MCF 10A (cell line): ENCODE measurements around the gene SPAG8. TPM values are rescaled to one million over a fixed set of nuclear protein-coding genes. Genes with fewer than 3 reads are reported as not detected.

Source experiments
- BruUV-seq: library from RNA; stranded (reverse); fragments of 400-500 nt; replicated peaks from 2 replicates; lab custom pipeline; 2021; lab: Mats Ljungman, UMichigan
- CTCF ChIA-PET: fragments of 300-600 bp; sonication (Branson Sonifier 250); formaldehyde crosslinking; extraction: SDS; loops from one replicate; lab custom pipeline; 2021; ENCODE audit warnings: antibody characterized with exemption, inconsistent platforms; lab: Yijun Ruan, JAX
- POLR2A ChIA-PET: fragments of 300-600, 350-650 bp; sonication (Branson Sonifier 250); formaldehyde crosslinking; extraction: SDS; loops from one replicate; lab custom pipeline; 2020; ENCODE audit warnings: antibody characterized with exemption, inconsistent platforms; lab: Yijun Ruan, JAX
- DNase-seq: peaks from one replicate; pipeline ENCODE4 v3.0.0-alpha.2; 2018; ENCODE audit not compliant: unreplicated experiment
- H3K27ac Mint-ChIP-seq: one replicate; pipeline ENCODE4 v1.8.0; 2022; ENCODE audit warnings: mild to moderate bottlenecking, low read depth, mixed read lengths; ENCODE audit not compliant: unreplicated experiment
- H3K27me3 Mint-ChIP-seq: one replicate; pipeline ENCODE4 v1.8.0; 2022; ENCODE audit warnings: mixed read lengths; ENCODE audit not compliant: insufficient read depth, unreplicated experiment
- H3K36me3 Mint-ChIP-seq: one replicate; pipeline ENCODE4 v1.8.0; 2022; ENCODE audit warnings: mild to moderate bottlenecking, moderate library complexity, mixed read lengths; ENCODE audit not compliant: insufficient read depth, unreplicated experiment
- H3K4me1 Mint-ChIP-seq: one replicate; pipeline ENCODE4 v1.8.0; 2022; ENCODE audit warnings: mixed read lengths; ENCODE audit not compliant: insufficient read depth, unreplicated experiment
- H3K4me3 Mint-ChIP-seq: one replicate; pipeline ENCODE4 v1.8.0; 2022; ENCODE audit warnings: mild to moderate bottlenecking, moderate library complexity, mixed read lengths; ENCODE audit not compliant: unreplicated experiment
- H3K9me3 Mint-ChIP-seq: one replicate; pipeline ENCODE4 v1.8.0; 2022; ENCODE audit warnings: mixed read lengths; ENCODE audit not compliant: unreplicated experiment
- CTCF ChIP-seq: fragments of 200-600 bp; IDR thresholded peaks from one replicate; pipeline ENCODE4 v1.8.0; 2022; ENCODE audit warnings: antibody characterized with exemption, mild to moderate bottlenecking; ENCODE audit not compliant: unreplicated experiment
- intact Hi-C: fragments of 100-400 bp; cut with micrococcal nuclease; formaldehyde crosslinking; loops from 2 replicates; pipeline ENCODE4 v1.14.1; 2022
- total RNA-seq: library from RNA; stranded (reverse); gene quantifications from 2 replicates; pipeline ENCODE4 v1.2.3, GENCODE V29; 2022

SPAG8 gene
- total RNA-seq, 1 experiment from 2014 or later, result 1.1 TPM

- H3K27me3 Mint-ChIP-seq, result no peaks in the 10 kb centered on the region
- no TSS peak for BruUV-seq
- intact Hi-C loops, result loop anchor here (10.0 kb wide), 1 partner anchor 231 kb away; no protein-coding TSS in a partner anchor
- ChIA-PET CTCF (interaction anchor here (0.9 to 2.7 kb wide), 6 partner anchors 20 to 117 kb away, joined by 3 to 24 read pairs (median 7); partner anchors contain the start of gene FAM221B), POLR2A (interaction anchor here (1.1 kb wide), 1 partner anchor 114 kb away, joined by 4 read pairs; no protein-coding TSS in a partner anchor)
- H3K27ac Mint-ChIP-seq, result peak overlapping the region; percentile 52
- peaks cover 17% of the 10 kb centered on the region for H3K4me1 Mint-ChIP-seq
- no peak for DNase-seq
- TF ChIP-seq CTCF, result no peak
- peaks cover 5% of the 10 kb centered on the region for H3K36me3 Mint-ChIP-seq
- H3K9me3 Mint-ChIP-seq, result no peaks in the 10 kb centered on the region
- H3K4me3 Mint-ChIP-seq, result no peak overlapping the region
These were observed 18.6 kb downstream of the SPAG8 start for GRCh38 chr9:35793461-35793860.

DNA sequence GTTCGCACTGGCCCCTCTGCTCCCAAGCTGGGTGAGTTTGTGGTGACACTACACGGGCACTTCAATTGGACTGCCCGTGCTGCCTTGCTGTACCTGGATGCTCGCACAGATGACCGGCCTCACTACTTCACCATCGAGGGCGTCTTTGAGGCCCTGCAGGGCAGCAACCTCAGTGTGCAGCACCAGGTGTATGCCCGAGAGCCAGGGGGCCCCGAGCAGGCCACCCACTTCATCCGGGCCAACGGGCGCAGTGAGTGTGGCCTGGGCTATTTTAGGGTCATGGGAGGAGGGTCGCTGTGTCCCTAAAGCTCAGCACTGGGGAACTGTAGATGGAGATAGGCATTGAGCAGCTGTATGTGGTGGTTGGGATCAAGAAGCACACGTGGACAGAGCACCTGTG is 19.2 kb downstream of the SPAG8 start:
- CTCF ChIA-PET, result interaction anchor here (0.9 to 2.7 kb wide), 9 partner anchors 17 to 232 kb away, joined by 3 to 24 read pairs (median 5); partner anchors contain the start of gene FAM221B
- H3K4me3 Mint-ChIP-seq, result no peak overlapping the region
- intact Hi-C loops, result loop anchor here (10.0 kb wide), 1 partner anchor 232 kb away; no protein-coding TSS in a partner anchor
- no peak for DNase-seq
- no TSS peak for BruUV-seq
- no peaks in the 10 kb centered on the region for H3K9me3 Mint-ChIP-seq
- peak overlapping the region; percentile 52 for H3K27ac Mint-ChIP-seq
- no peaks in the 10 kb centered on the region for H3K27me3 Mint-ChIP-seq
- no peak for TF ChIP-seq CTCF
- H3K4me1 Mint-ChIP-seq, result peaks cover 10% of the 10 kb centered on the region
- POLR2A ChIA-PET, result interaction anchor here (1.1 kb wide), 1 partner anchor 114 kb away, joined by 4 read pairs; no protein-coding TSS in a partner anchor
- peaks cover 5% of the 10 kb centered on the region for H3K36me3 Mint-ChIP-seq

- TF ChIP-seq CTCF, result no peak
- peaks cover 5% of the 10 kb centered on the region for H3K36me3 Mint-ChIP-seq
- CTCF ChIA-PET, result interaction anchor here (1.0 to 2.7 kb wide), 10 partner anchors 10 to 232 kb away, joined by 3 to 24 read pairs (median 4); partner anchors contain the start of gene FAM221B
- no peak overlapping the region for H3K27ac Mint-ChIP-seq
- POLR2A ChIA-PET, result interaction anchor here (1.1 kb wide), 1 partner anchor 115 kb away, joined by 4 read pairs; no protein-coding TSS in a partner anchor
- DNase-seq, result no peak
- H3K4me1 Mint-ChIP-seq, result peaks cover 9% of the 10 kb centered on the region
- H3K4me3 Mint-ChIP-seq, result no peak overlapping the region
- H3K27me3 Mint-ChIP-seq, result no peaks in the 10 kb centered on the region
- H3K9me3 Mint-ChIP-seq, result no peaks in the 10 kb centered on the region
- intact Hi-C loops, result loop anchor here (10.0 kb wide), 1 partner anchor 233 kb away; no protein-coding TSS in a partner anchor
- no TSS peak for BruUV-seq
These were observed 19.8 kb downstream of the SPAG8 start for GRCh38 chr9:35792024-35792813.
